GM21447 (cell line): ENCODE data around the gene NOP53.
"Not testable (repeated sequence)": the region's sequence is repeated elsewhere in the genome, so short reads cannot be mapped to it uniquely, and the experiment has no call there.

Experiments
- ATAC-seq: cut with Tn5 transposase; IDR thresholded peaks from one replicate; pipeline ENCODE4 v1.9.1; 2021; ENCODE audit not compliant: unreplicated experiment

NOP53 gene

GRCh38 chr19:47803671-47804070, 58.3 kb downstream of the NOP53 start:
- not testable (repeated sequence) for ATAC-seq

- ATAC-seq: not testable (repeated sequence)
These were observed 59.1 kb downstream of the NOP53 start, which contains the start of gene TPRX1 for GRCh38 chr19:47804451-47804850. TPRX1 (minus strand) TSS chr19:47804551; CDS start chr19:47804539, 12 bp downstream.

DNA sequence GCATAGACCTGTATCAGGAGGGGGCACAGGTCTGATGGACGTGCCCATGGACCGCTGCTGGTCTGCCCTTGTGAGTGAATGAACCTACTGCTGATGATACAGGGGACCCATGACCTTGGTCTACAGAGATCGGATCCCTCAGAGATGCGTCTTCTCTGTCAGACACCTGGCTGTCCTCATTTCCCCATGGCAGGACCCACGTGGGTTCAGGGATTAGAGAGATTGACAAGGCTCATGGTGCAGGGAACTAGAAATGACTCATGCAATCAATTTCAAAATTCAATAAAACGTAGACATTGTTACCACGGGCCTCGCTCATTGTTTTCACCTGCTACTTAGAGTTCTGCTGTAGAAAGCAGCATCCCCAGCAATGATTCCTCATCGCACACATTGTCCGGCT, 60.0 kb downstream of the NOP53 start:
- no peak for ATAC-seq

GRCh38 chr19:47806435-47806834, 61.1 kb downstream of the NOP53 start:
- ATAC-seq: no peak
